Mucosa of gallbladder (tissue), 1 donor: ENCODE data around the gene PCDH9. TPM values are rescaled to one million over a fixed set of nuclear protein-coding genes. Genes with fewer than 3 reads are reported as not detected.

Experiments used
- DNase-seq: peaks from one replicate; pipeline ENCODE4 v3.0.0-alpha.2; 2020; ENCODE audit warnings: low spot score
- total RNA-seq: library from RNA; stranded (reverse); gene quantifications from one replicate; pipeline ENCODE4 v1.2.1, GENCODE V29; 2021
- donor health status: DM: no; HTN: no; CAD: no.

The PCDH9 gene
- total RNA-seq, 1 donor from 2014 or later: 9.0 TPM

- DNase-seq: no peak
These were observed 73.4 kb downstream of the PCDH9 start for GRCh38 chr13:67156723-67157060.

- DNase-seq: no peak
These were observed 74.0 kb downstream of the PCDH9 start for GRCh38 chr13:67155898-67156722.

GRCh38 chr13:67152085-67152484, 78.1 kb downstream of the PCDH9 start:
- DNase-seq: no peak

- no peak for DNase-seq
These were observed 78.5 kb downstream of the PCDH9 start for GRCh38 chr13:67151652-67152051.

GRCh38 chr13:67150608-67151007, 79.5 kb downstream of the PCDH9 start:
- DNase-seq: no peak

GRCh38 chr13:67148161-67148571, 82.0 kb downstream of the PCDH9 start:
- no peak for DNase-seq

GRCh38 chr13:67147342-67148133, 82.6 kb downstream of the PCDH9 start:
- no peak for DNase-seq

GRCh38 chr13:67146523-67147130, 83.5 kb downstream of the PCDH9 start:
- DNase-seq: no peak

- DNase-seq: no peak
These were observed 84.2 kb downstream of the PCDH9 start for GRCh38 chr13:67145950-67146349.

GRCh38 chr13:67143544-67144115, 86.5 kb downstream of the PCDH9 start:
- DNase-seq: no peak

- DNase-seq: no peak
These were observed 90.1 kb downstream of the PCDH9 start for GRCh38 chr13:67140006-67140405.

GRCh38 chr13:67139551-67139950, 90.6 kb downstream of the PCDH9 start:
- DNase-seq: no peak

- no peak for DNase-seq
These were observed 91.2 kb downstream of the PCDH9 start for GRCh38 chr13:67138970-67139369.

- no peak for DNase-seq
These were observed 92.9 kb downstream of the PCDH9 start for GRCh38 chr13:67137044-67137735.

GRCh38 chr13:67136157-67136556, 94.0 kb downstream of the PCDH9 start:
- DNase-seq: no peak

- DNase-seq: no peak
These were observed 94.8 kb downstream of the PCDH9 start for GRCh38 chr13:67135356-67135755.

GRCh38 chr13:67134417-67135129, 95.6 kb downstream of the PCDH9 start:
- no peak for DNase-seq

- no peak for DNase-seq
These were observed 96.7 kb downstream of the PCDH9 start for GRCh38 chr13:67133476-67133875.

- no peak for DNase-seq
These were observed 98.7 kb downstream of the PCDH9 start for GRCh38 chr13:67131393-67131792.

- DNase-seq: no peak
These were observed 99.7 kb downstream of the PCDH9 start for GRCh38 chr13:67130444-67130843.

- DNase-seq: no peak
These were observed 102.0 kb downstream of the PCDH9 start for GRCh38 chr13:67128136-67128535.
